Activated CD4-positive, alpha-beta memory T cell treated with anti-CD3 and anti-CD28 coated beads for 36 hours (primary cell): ENCODE measurements around the gene GDNF. TPM values are rescaled to one million over a fixed set of nuclear protein-coding genes. Genes with fewer than 3 reads are reported as not detected.

Experiments
- CTCF ChIA-PET: fragments of 350-600 bp; sonication (Branson Sonifier 250); formaldehyde crosslinking; loops from one replicate; lab custom pipeline; 2021; ENCODE audit warnings: antibody characterized with exemption, inconsistent platforms; lab: Charles Lee
- POLR2A ChIA-PET: fragments of 350-600 bp; sonication (Branson Sonifier 250); formaldehyde crosslinking; loops from one replicate; lab custom pipeline; 2021; ENCODE audit warnings: antibody characterized with exemption; lab: Charles Lee
- DNase-seq: peaks from one replicate; pipeline ENCODE4 v3.0.0-alpha.2; 2020
- H3K27ac Mint-ChIP-seq: one replicate; pipeline ENCODE4 v1.8.0; 2021; ENCODE audit warnings: mixed read lengths
- H3K27me3 Mint-ChIP-seq: one replicate; pipeline ENCODE4 v1.8.0; 2021; ENCODE audit warnings: mixed read lengths
- H3K36me3 Mint-ChIP-seq: one replicate; pipeline ENCODE4 v1.8.0; 2021; ENCODE audit warnings: mixed read lengths
- H3K4me1 Mint-ChIP-seq: one replicate; pipeline ENCODE4 v1.8.0; 2021; ENCODE audit warnings: low read depth, mixed read lengths
- H3K4me3 Mint-ChIP-seq: one replicate; pipeline ENCODE4 v1.8.0; 2021; ENCODE audit warnings: mild to moderate bottlenecking, mixed read lengths
- H3K9me3 Mint-ChIP-seq: one replicate; pipeline ENCODE4 v1.8.0; 2021; ENCODE audit warnings: mixed read lengths
- intact Hi-C: fragments of 100-400 bp; cut with micrococcal nuclease; formaldehyde crosslinking; loops from one replicate; pipeline ENCODE4 v1.15.1; 2023
- total RNA-seq, 2 experiments: library from RNA; stranded (reverse); gene quantifications; one replicate each; pipeline ENCODE4 v1.2.3, GENCODE V29; 2021

GDNF gene
- total RNA-seq, 2 experiments from 2014 or later, result not detected

GRCh38 chr5:37833990-37834389, 5.9 kb downstream of the GDNF start:
- Mint-ChIP-seq H3K27ac (no peak overlapping the region), H3K4me3 (no peak overlapping the region), H3K9me3 (no peaks in the 10 kb centered on the region), H3K36me3 (no peaks in the 10 kb centered on the region), H3K4me1 (peaks cover 26% of the 10 kb centered on the region), H3K27me3 (peaks cover 76% of the 10 kb centered on the region)
- DNase-seq, result no peak
- CTCF ChIA-PET, result no interaction called here
- intact Hi-C loops, result no loop called here
- POLR2A ChIA-PET, result no interaction called here

DNA sequence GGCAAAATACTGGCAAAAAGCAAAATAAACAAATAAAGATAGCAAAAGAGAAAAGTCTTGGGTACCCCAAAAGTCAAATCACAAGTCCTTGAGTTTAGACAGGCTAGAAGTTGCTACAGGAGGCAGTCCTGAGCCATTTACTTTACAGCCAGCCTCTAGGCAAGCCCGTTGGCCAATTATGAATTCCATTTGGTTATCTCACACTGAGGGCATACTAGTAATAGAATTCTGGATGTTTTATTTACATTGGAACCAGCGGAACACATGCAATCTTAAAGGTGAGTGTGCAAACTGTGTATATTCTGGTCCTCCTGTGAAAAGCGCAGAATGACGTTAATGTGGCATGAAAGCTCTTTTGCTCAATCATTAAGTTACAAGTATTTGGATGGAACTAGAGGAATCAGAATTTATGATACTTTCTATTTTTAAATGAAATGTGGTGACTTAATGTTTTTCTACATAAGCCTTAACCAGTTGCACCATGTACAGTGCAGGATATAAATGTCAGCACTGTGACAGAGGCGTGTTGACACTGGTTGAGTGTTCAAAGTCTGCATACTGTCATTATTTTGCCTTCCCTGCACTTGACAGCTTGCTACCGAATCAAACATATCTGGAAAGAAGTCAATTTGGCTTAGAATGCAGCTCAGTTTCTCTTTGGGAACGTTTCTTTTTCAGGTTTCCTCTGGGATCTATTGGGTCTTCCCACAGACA, 7.9 kb downstream of the GDNF start:
- POLR2A ChIA-PET, result no interaction called here
- no peaks in the 10 kb centered on the region for H3K9me3 Mint-ChIP-seq
- intact Hi-C loops, result no loop called here
- H3K4me1 Mint-ChIP-seq, result peaks cover 7% of the 10 kb centered on the region
- CTCF ChIA-PET, result no interaction called here
- DNase-seq, result no peak
- H3K36me3 Mint-ChIP-seq, result no peaks in the 10 kb centered on the region
- H3K4me3 Mint-ChIP-seq, result no peak overlapping the region
- H3K27ac Mint-ChIP-seq, result no peak overlapping the region
- H3K27me3 Mint-ChIP-seq, result peaks cover 57% of the 10 kb centered on the region

- no peaks in the 10 kb centered on the region for H3K4me1 Mint-ChIP-seq
- no peak overlapping the region for H3K4me3 Mint-ChIP-seq
- intact Hi-C loops, result no loop called here
- peaks cover 48% of the 10 kb centered on the region for H3K27me3 Mint-ChIP-seq
- no peak for DNase-seq
- H3K36me3 Mint-ChIP-seq, result no peaks in the 10 kb centered on the region
- CTCF ChIA-PET, result interaction anchor here (0.7 to 1.6 kb wide), 3 partner anchors 11 to 417 kb away, joined by 3 to 4 read pairs (median 3); no protein-coding TSS in a partner anchor
- POLR2A ChIA-PET, result no interaction called here
- H3K27ac Mint-ChIP-seq, result no peak overlapping the region
- H3K9me3 Mint-ChIP-seq, result no peaks in the 10 kb centered on the region
Observed at GRCh38 chr5:37830348-37830747, 9.5 kb downstream of the GDNF start.

DNA sequence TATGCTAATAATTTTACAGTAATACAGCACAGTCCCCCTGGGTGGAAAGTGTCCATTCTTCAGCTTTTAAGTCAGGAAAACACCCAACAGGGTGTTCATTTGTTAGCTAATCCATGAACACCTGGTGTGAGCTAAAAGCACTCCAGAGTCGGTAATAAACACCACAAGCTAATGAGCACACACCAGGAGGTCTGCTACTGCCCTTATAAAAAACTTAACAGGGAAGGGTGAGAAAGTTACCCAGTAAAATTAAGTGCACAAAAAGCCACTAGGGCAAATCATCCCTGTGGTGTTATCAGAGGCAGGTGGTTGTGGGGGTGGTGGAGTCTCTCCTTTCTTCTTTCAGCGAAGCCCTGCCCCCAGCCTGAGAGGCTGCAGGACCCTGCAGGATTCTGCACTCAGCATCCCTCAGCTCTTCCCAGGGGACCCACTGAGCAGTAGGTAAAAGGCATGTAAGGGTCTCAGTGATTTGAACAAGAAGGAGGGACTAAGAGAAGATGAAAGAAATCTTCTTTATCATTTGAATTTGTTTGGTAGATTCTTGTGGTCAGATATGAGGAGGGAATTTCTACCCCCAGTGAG, 14.4 kb downstream of the GDNF start:
- Mint-ChIP-seq H3K4me3 (no peak overlapping the region), H3K27me3 (peaks cover 12% of the 10 kb centered on the region), H3K9me3 (no peaks in the 10 kb centered on the region), H3K4me1 (no peaks in the 10 kb centered on the region), H3K27ac (no peak overlapping the region), H3K36me3 (no peaks in the 10 kb centered on the region)
- DNase-seq, result no peak
- ChIA-PET POLR2A (no interaction called here), CTCF (no interaction called here)
- intact Hi-C loops, result no loop called here

DNA sequence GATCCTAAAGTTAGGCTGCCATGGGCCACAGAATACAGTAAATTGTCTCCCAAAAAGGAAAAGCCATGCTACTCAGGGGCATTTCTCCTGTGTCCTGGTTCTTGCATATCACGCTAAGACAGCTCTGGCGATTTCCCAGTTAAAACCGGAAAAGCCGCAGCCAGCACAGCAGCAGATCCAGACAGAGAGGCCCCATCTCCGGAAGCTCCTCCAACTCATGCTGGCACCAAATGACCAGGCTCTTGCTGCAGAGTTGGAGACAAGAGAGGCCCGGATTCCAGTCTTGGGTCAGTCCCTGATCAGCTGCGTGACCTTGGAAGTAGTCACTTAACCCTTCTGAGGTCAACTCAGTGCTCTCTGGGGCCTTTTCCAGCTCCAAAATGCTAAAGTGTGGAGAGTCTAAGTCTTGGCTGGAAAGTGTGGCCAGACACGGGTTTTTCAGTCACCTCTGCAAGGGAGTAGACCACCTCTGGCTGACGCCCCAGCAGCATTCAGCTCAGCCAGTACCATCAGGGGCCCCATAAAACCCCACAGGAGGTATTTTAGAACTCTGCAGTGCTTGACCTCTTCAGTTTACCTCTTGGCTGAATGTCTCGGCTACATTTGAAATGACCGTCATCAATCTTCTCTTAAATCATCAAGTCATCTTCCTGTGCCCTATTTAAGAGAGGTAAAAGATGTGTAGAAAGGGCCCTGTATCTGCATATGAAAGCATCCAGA, 16.2 kb downstream of the GDNF start:
- Mint-ChIP-seq H3K9me3 (no peaks in the 10 kb centered on the region), H3K4me3 (no peak overlapping the region), H3K36me3 (no peaks in the 10 kb centered on the region), H3K4me1 (no peaks in the 10 kb centered on the region), H3K27ac (no peak overlapping the region), H3K27me3 (peaks cover 6% of the 10 kb centered on the region)
- intact Hi-C loops, result no loop called here
- POLR2A ChIA-PET, result no interaction called here
- no peak for DNase-seq
- CTCF ChIA-PET, result no interaction called here

GRCh38 chr5:37816883-37817282, 23.0 kb downstream of the GDNF start:
- Mint-ChIP-seq H3K9me3 (no peaks in the 10 kb centered on the region), H3K27me3 (no peaks in the 10 kb centered on the region), H3K4me3 (no peak overlapping the region), H3K27ac (no peak overlapping the region), H3K4me1 (no peaks in the 10 kb centered on the region), H3K36me3 (no peaks in the 10 kb centered on the region)
- DNase-seq, result no peak
- CTCF ChIA-PET, result interaction anchor here (0.8 kb wide), 1 partner anchor 42 kb away, joined by 3 read pairs; no protein-coding TSS in a partner anchor
- POLR2A ChIA-PET, result no interaction called here
- intact Hi-C loops, result no loop called here

DNA sequence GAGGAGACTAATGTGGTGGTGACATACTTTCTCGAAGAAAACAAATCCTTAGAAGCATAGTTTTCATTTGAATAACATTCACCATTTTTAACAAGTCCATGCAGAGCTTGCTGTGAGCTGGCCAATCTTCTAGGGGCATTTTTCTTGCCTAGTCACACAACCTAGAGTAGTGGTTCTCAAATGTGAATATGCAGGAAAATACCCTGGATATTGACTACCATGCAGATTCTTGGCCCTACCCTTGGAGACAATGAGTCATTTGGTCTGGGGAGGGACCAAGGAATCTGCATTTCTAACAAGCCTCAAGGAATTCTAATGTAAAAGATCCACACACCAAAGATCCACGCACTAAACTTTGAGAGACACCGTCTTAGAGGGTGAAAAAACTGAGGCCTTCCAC, 23.5 kb downstream of the GDNF start:
- no peaks in the 10 kb centered on the region for H3K9me3 Mint-ChIP-seq
- H3K36me3 Mint-ChIP-seq, result no peaks in the 10 kb centered on the region
- ChIA-PET POLR2A (no interaction called here), CTCF (interaction anchor here (0.8 kb wide), 1 partner anchor 42 kb away, joined by 3 read pairs; no protein-coding TSS in a partner anchor)
- no peak overlapping the region for H3K4me3 Mint-ChIP-seq
- no peak overlapping the region for H3K27ac Mint-ChIP-seq
- DNase-seq, result no peak
- H3K27me3 Mint-ChIP-seq, result no peaks in the 10 kb centered on the region
- intact Hi-C loops, result no loop called here
- no peaks in the 10 kb centered on the region for H3K4me1 Mint-ChIP-seq

- Mint-ChIP-seq H3K27me3 (no peaks in the 10 kb centered on the region), H3K9me3 (no peaks in the 10 kb centered on the region), H3K27ac (no peak overlapping the region), H3K36me3 (no peaks in the 10 kb centered on the region), H3K4me1 (no peaks in the 10 kb centered on the region), H3K4me3 (no peak overlapping the region)
- intact Hi-C loops, result no loop called here
- DNase-seq, result no peak
- ChIA-PET POLR2A (no interaction called here), CTCF (interaction anchor here (0.8 kb wide), 1 partner anchor 41 kb away, joined by 3 read pairs; no protein-coding TSS in a partner anchor)
Observed at GRCh38 chr5:37815913-37816312, 23.9 kb downstream of the GDNF start.

DNA sequence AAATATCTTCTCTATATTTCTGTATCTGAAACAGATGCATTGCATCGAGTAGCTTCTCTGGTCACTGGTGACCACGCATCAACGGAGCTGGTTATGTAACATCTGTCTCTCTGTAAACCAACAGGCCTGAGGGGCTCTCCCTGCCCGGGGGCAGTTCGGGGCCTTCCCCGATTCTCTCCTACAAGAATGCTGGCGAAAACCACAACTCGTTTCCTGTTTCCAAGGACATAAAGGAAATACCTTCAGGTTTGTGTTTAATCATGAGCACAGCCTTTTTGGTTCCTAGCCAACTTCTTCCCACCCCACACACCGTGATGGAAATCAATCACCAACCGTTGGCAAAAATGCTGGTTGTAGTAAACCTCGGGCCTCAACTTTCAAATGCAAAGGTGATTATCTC, 25.1 kb downstream of the GDNF start:
- intact Hi-C loops, result no loop called here

GRCh38 chr5:37812365-37812764, 27.5 kb downstream of the GDNF start:
- H3K27me3 Mint-ChIP-seq, result no peaks in the 10 kb centered on the region
- intact Hi-C loops, result no loop called here
- H3K36me3 Mint-ChIP-seq, result no peaks in the 10 kb centered on the region
- POLR2A ChIA-PET, result no interaction called here
- no peaks in the 10 kb centered on the region for H3K4me1 Mint-ChIP-seq
- no peak for DNase-seq
- H3K4me3 Mint-ChIP-seq, result no peak overlapping the region
- H3K27ac Mint-ChIP-seq, result no peak overlapping the region
- no peaks in the 10 kb centered on the region for H3K9me3 Mint-ChIP-seq
- CTCF ChIA-PET, result no interaction called here

More for the DNA sequence above, 25.1 kb downstream of the GDNF start:
- Mint-ChIP-seq H3K27ac (no peak overlapping the region), H3K9me3 (no peaks in the 10 kb centered on the region), H3K4me1 (no peaks in the 10 kb centered on the region), H3K36me3 (no peaks in the 10 kb centered on the region), H3K27me3 (no peaks in the 10 kb centered on the region), H3K4me3 (no peak overlapping the region)
- DNase-seq, result no peak
- POLR2A ChIA-PET, result no interaction called here
- CTCF ChIA-PET, result no interaction called here

GRCh38 chr5:37811866-37812265, 28.0 kb downstream of the GDNF start:
- Mint-ChIP-seq H3K4me3 (no peak overlapping the region), H3K27ac (no peak overlapping the region), H3K36me3 (no peaks in the 10 kb centered on the region), H3K4me1 (no peaks in the 10 kb centered on the region), H3K9me3 (no peaks in the 10 kb centered on the region), H3K27me3 (no peaks in the 10 kb centered on the region)
- intact Hi-C loops, result no loop called here
- DNase-seq, result no peak
- CTCF ChIA-PET, result no interaction called here
- POLR2A ChIA-PET, result no interaction called here

DNA sequence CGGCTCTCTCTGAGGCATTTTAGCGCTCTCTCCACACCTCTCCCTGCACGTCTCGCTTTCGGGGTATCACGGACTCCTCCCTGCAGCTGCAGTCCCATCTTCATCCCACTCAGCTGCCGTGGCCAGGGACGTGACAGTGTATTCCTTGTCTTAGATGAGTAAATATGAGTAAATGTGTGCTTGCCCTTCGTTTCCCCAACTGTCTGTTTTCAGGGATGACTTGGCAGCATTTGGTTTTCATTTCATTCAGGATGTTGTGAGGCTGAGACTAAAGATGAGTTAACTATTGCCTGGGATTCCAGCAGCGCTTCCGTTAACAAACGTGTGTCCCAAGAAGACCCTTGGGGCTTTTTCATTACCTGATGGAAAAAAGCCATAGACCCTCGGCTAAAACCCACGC, 29.5 kb downstream of the GDNF start:
- H3K27me3 Mint-ChIP-seq, result peaks cover 4% of the 10 kb centered on the region
- ChIA-PET POLR2A (no interaction called here), CTCF (no interaction called here)
- H3K4me1 Mint-ChIP-seq, result no peaks in the 10 kb centered on the region
- intact Hi-C loops, result no loop called here
- no peak overlapping the region for H3K4me3 Mint-ChIP-seq
- H3K9me3 Mint-ChIP-seq, result no peaks in the 10 kb centered on the region
- DNase-seq, result no peak
- no peaks in the 10 kb centered on the region for H3K36me3 Mint-ChIP-seq
- no peak overlapping the region for H3K27ac Mint-ChIP-seq
